HG02678 (cell line): ENCODE measurements around the gene ITPKC.
A peak's percentile ranks its signal among the peaks of the same experiment; 100 is the strongest.

ENCODE experiments used
- ATAC-seq: cut with Tn5 transposase; IDR thresholded peaks from one replicate; pipeline ENCODE4 v1.9.1; 2021; ENCODE audit warnings: mild to moderate bottlenecking, moderate library complexity; ENCODE audit not compliant: unreplicated experiment

ITPKC gene

DNA sequence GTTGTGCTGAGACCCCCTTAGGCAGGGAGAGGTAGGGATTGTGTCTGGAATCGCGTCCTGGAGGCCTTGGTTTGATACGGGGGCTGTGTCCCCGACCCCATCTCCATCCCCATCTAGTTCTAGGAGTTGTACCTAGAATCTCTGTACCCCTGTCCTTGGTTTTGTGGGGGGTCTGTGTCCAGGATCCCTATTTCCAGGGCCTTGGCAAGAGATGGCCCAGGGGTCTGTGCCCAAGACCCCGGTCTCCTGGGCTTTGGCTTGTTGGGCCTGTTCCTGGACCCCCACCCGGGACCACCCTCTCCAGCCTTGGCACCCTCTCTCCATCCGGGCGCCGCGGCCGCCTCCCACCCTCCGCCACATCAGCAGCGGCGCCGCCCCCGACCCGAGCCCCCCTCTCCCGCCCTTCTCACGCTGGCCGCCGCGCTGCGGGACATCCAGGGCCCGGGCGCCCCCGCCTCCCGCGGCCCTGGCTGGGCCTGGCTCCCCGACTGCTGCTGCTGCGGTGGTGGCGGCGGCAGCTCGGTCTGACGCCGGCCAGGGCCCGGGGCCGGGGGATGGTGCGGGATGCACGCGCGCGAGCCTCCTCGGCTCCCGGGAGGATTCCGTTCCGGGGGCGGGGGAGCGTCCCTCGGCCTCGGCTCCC is 26.7 kb upstream of the ITPKC start, which contains the start of gene NUMBL:
Gene NUMBL (minus strand): TSS at position 602 of the 643 bp plus-strand sequence. CDS start 168 bp downstream, at position 434.
- no peak for ATAC-seq

DNA sequence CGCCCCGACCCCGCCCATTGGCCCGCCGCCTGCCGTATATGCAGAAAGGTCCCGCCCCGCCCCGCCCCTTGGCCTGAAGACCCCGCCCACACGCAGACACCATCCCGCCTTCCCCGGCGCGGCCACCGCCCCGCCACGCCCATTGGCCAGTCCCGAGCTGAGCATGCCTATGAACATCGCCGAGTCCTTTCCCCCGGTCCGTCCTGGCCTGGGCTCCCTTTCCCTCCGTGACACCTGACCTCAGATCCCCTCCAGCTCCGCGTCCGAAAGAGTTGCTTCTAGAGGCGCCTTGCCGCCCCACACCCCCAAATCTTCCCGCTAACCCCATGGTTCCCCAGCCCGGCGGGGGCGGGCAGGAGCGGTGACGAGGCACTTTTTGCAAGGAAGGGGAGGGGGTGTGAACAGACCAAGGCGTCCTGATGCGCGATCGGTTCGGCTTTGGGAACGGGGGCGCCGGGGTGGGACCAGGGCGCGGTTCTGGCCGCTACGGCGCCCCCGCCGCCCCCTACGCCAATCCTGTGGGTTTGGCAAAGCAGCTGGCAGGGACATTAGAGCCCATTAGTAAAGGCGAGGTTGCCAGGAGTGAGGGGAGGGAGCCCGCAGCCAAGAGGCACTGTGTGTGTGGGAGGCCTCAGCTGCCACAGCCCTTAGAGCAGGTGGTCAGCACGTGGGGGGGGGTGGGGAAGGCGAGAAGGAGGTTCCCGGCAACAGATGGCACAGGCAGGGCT is 26.1 kb upstream of the ITPKC start:
- peak; percentile 74 for ATAC-seq

DNA sequence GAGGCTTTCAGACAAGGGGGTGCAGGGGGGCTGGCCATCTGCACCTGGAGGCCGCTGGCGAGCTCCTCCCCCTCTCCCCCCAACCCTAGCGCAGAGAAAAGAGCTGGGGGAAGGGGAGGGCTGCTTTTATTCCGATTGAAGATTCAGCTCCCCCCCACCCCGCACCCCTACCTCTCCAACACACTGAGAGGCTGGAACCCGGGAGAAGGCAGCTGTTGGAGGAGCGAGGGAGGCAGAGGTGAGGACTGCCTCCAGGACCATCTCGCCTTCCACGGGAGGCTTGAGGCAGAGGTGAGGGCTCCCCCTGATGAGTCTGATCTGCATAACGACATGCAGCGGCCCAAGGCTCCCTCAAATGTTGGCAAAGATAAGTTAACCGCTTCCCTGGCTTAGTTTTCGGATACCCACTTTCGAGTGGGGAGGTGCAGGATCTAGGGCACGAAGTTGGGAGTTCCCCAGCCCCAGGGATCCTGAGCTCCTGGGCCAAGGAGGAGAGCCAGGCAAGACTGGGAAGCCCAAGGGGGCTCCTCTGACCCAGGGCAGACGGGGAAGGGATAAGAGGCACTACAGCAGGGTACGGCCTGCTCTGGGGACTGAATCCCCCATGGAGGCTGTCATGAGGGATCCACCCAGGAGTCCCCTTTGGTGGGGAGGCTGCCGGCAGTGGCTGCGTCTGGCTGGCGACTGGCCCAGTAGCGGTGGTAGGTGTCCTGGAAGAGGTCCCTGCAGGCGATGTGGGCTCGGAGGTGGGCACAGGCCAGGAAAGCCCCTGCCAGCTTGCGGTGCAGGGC is 25.3 kb upstream of the ITPKC start:
- no peak for ATAC-seq

DNA sequence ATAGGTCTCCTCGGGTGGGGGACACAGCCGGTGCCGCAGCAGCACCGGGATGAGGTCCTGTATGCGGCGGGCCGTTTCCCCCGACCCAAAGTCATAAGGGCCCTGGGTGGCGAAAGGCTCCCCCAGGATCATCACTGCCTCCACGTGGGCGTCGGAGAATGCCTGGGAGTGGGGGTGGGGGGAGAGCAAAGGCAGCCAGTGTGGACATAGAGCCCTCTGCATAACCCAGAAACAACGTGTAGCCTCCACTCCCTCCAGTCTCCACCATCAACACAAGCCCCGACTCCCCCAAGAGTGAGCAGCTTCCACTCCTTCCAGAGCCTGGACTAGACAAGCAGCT is 24.7 kb upstream of the ITPKC start:
- ATAC-seq = no peak

DNA sequence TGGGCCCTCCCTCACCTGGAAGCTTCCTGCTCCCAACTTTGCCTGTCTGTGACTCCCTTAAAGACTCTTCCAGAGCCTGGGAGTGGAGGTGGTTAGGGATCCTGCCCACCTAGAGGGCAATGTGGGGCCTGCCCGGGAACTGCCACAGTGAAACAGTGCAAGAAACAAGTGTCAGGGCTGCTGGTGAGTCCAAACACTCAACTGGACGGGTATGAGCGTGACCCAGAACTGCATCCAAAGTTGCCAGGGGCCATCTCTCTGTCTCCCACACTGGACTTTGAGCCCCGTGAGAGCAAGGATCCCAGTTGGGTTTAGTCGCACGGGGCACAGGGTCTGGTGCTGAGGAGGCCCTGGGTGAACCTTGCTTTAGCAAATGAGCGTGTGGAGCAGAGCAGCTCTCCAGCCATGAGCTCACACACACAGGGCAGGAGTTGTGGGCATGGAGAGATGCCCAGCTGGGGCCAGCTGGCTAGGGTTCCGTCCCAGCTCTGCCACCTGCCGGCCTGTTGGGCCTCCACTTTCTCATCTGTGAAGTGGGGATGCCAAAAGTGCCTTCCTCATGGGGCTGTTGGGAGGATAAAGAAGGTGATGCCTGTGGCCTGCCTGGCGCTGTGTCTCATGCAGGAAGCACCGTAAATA is 23.6 kb upstream of the ITPKC start:
- ATAC-seq = no peak

DNA sequence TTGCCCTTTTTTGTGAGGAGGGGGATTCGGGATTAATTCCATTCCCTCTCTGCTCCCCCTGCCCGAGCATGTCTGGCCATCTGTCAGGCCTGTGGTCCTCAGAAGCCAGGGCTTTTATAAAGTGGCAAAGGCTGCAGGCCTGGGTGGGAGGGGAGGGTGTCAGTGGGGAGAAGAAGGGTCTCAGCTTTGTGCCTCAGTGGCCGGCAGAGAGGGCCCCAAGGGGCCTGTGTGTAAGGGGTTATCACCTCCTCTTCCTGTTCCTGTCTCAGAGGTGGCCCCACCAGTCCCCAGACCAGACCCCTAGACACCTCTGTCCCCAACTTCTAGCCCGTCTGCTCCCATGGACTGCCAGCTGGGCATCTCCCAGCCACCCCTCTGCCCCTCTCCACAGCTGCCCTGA is 23.0 kb upstream of the ITPKC start:
- ATAC-seq = no peak

DNA sequence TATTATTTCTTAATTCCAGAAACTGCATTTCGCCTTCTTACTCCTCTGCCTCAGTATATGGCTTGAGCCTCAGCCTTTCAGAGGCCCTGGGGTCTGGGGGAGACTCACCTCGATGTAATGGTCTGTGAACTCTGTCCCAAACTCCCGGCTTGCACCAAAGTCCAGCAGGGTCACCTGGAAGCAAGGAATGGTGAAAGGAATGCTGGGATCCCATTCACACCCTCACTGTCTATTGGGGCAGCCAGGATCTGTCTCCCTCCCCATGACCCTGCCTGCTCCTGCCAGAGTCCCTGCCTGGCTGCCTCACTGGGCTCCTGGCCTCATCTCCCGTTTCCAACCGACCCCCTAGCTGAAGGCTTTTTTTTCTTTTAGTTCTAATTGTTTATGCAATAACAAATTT is 21.0 kb upstream of the ITPKC start:
- ATAC-seq = no peak

DNA sequence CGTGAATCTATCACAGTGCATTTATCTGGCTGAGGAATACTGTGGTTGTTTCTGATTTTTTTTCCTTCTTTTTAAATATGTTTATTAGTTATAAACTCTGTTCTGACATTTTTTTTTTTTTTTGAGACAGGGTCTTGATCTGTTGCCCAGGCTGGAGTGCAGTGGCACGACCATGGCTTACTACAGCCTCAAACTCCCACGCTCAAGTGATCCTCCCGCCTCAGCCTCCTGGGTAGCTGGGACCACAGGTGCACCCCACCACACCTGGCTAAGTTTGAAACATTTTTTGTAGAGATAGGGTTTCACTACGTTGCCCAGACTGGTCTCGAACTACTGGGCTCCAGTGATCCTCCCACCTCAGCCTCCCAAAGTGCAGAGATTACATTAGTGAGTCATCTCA is 19.9 kb upstream of the ITPKC start:
- ATAC-seq = no peak

DNA sequence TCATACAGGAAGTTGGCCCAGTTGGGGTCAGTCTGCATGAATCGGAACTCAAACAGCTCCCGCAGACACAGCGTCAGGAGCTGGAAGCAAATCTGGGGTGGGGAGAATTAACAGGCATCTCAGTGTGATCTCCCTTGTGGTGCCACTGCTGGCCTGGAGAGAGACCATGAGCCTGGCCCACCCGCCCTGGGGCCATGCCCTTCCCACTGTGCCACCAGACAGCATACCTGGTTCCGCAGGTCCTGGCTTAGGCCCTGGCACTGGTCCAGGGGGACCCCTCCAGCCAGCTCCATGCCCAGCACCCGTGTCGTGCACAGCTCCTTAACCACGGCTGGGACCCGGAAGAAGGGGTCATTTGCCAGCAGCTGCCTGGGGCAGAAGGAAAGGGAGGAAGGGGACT is 16.8 kb upstream of the ITPKC start:
- ATAC-seq = no peak

DNA sequence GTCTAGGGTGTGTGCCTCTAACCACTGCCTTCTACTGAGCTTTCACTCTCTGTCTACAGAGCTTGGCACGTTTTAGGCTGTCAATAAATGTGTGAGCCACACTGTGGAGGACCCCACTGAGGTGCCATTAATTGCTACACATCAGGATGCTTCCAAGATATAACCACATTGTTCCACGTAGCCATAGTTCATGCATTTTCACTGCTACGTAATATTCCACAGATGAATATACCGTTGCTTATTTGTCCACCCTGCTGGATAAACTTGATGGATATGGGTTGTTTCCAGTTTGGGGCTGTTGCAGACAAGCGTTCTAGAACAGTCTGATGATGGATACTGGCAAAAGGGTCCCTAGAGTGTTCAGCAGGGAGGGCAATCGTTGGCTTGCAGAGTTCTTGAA is 15.2 kb upstream of the ITPKC start:
- no peak for ATAC-seq

DNA sequence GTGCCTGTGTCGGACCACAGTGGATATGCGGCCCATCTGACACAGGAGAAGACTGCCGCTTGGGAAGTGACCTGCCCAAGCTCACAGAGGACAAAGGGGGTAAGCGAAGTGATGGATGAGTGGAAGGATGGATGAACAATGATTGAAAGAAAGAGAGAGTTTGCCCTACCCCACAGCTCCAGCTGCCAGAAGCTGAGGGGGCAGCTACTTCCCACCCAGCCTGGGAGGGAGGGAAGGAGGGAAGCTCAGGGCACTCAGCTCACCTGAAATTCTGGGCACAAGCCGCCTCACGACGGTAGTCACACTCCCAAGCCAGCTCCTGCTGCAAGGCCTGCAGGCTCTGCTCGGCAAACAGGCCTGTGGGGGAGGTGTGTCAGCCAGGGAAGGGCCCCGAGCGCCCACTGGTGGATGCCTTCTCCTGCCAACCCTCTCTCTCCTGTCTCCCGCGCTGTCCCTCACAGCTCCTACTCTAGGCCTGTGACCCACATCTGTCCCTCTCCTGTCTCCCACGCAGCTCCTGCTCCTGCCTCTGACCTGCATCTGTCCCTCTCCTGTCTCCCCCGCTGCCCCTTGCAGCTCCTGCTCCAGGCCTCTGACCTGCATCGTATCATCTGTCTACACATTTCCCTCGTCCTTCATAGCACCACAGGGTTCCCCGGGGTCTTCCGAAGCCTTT is 14.4 kb upstream of the ITPKC start:
- ATAC-seq = no peak

DNA sequence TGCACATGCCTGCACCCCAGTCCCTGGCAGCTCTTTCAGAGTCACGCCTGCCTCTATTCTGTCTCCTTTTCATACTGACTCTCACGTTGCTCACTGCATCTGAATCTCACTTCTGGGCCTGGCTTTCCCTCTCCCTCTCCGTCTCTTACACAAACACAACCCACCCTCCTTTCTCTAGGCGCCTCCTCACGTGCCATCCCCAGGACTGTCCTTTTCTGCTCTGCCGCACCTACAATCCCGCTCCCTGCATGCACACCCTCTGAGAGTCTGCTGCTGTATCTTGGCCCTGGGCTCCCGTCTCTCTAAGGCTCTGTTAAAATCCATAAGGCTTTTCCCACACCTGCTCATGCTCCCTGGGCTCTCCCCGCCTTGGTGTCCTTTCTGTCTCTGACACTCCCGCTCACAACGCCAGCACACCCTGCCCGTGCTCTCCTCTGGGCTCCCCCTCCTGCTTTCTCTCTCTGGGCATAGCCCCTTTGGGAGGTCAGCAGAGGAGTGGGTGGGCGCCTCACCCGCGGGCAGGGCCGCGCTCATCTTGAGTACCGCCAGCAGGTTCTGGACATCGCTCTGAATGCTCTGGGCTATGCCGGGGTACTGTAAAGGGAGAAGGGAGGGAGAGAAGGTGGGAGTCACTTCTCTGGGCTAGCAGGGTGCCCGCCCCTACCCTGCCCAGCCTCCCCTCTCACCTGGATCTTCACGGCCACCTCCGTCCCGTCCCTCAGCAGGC is 13.7 kb upstream of the ITPKC start:
- ATAC-seq = no peak

DNA sequence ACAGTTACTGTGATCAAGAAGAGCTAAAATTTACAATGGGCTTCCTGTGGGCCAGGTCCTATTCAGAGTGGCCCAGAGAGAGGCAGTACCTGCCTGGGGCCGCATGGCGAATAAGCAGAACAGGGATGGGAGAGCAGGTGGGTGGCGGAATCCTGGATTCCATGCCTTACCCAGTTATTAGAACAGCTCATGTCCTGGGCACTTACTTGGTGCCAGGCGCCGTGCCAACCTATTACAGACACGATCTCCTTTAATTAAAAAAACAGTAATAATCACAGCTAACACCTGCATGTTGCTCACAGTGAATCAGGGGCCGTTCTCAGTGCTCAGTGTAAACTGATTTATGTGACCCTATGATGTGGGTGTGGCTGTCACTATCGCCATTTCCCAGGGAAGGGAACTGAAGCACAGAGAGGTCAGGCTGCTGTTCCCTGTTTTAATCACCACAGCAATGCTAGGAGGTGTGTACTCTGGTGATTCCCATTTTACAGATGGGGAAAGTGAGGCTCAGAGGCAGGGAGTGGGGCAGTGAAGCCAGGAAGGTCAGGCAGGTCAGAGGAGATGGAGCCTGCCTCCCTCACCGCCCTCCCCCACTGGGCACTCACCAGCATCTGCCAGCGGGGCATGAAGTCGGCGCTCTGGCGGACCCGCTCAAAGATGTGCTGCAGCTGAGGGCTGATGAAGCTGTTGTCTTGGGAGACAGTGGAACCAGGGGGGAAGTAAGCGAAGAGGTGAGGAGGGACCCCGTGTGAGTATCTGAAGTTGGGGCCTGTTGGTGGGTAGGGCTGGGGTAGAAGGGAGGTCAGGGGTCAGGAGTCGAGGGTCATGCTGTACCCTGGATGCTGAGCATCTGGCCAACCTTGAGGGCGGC is 12.2 kb upstream of the ITPKC start:
- ATAC-seq = no peak

DNA sequence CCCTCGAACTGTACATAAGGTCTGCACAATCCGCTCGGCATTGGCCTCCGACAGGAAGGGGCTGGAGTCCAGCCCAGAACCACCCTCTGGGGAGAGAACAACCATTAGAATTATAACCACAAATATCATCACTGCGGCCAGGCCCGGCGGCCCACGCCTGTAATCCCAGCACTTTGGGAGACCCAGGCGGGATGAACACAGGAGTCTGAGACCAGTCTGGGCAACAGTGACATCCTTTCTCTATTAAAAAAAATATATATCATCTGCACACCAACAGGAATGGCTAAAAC is 11.6 kb upstream of the ITPKC start:
- ATAC-seq = no peak

DNA sequence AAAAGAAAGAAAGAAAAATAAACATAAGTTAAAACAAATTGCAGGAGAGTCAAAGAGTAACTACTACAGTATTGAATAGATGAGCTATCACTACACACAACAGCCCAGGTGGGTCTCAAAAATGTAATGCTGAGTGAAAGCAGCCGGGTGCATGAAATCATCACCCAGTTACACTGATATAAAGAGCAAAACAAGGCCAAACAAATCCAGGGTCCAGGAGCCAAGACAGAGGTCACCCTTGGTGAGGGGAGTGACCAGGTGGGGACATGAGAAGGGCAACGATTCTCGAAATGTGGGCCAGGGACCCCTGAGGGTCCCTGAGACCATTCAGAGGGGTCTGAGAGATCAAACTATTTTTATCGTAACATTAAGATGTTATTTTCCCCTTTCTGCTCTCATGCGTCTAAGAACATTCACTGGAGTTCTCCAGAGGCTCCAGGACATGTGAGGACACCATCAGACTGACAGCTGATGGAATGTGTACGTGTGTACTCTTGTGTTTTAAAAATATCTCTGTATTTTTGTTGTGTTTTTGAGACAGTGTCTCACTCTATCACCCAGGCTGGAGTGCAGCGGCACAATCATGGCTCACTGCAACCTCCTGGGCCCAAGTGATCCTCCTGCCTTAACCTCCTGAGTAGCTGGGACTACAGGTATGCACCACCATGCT is 10.8 kb upstream of the ITPKC start:
- ATAC-seq = no peak

DNA sequence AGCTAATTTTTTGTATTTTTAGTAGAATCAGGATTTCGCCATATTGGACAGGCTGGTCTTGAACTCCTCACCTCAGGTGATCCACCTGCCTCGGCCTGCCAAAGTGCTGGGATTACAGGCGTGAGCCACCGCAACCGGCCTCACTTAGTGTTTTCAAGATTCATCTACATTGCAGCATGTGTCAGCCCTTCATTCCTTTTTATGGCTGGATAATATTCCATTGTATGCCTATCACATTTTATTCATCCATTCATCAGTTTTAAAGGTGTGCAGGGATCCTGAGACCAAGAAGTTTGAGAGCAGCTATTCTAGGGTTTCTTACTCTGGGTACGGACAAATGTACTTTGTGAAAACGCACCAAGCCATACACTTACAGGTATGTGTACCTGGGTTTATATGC is 9.3 kb upstream of the ITPKC start:
- ATAC-seq = no peak

DNA sequence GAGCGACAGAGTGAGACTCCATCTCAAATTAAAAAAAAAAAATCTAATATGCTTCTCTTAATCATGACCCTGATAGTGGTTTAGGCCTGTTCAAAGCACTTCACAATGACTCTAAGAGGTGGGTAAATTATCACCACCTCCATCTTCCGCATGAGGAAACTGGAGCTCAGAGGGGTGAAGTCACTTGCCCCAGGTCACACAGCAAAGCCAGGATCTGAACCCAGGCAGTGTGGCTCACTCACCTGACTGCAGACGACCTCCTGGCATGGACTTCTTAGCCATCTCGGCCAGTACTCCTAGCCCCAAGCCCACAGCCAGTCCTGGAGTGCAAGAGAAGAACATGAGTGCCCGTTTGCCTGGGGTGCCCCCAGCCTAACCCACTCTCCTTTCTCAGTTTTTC is 7.1 kb upstream of the ITPKC start:
- no peak for ATAC-seq

DNA sequence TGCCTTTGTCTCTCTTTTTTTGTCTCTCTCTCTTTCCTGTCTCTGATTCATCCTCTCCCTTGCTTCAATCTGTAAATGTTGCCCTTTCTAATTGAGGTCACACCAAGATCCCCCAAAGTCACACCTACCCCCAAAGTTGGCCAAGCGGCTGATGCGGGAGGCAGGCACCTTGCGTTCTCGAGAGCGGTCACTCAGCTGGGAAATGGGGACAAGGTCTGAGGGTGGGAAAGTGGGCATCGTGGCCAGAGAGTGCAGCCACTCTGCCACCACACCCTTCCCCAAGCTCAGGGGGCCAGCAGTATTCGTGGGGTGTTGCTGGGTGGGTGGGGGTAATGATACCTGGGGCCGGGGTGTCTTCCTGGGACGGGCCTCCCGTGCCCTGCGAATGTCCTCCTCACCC is 3.0 kb upstream of the ITPKC start:
- ATAC-seq = no peak
